ENCODE results near the gene DLX5.

DLX5 gene

GRCh38 chr7:97025983-97026714 lies 1.5 kb upstream of the DLX5 start:
- Histone ChIP-seq H3K36me3 (ENCODE audit: insufficient read depth, low read length) (no peaks in the 10 kb centered on the region), H3K27ac (ENCODE audit: low read depth, low read length) (no peak overlapping the region), H3K9me3 (ENCODE audit: insufficient read depth, low read depth, low read length) (no peaks in the 10 kb centered on the region), H3K27me3 (ENCODE audit: insufficient read depth, low read length) (peaks cover 82% of the 10 kb centered on the region), H3K4me3 (ENCODE audit: low read length) (peak overlapping the region; percentile 29), H3K9ac (ENCODE audit: low read depth, low read length) (no peak overlapping the region), H3K4me1 (ENCODE audit: insufficient read depth, low read length) (peaks cover 38% of the 10 kb centered on the region)
- WGBS = 1% methylated on average over 29 of the region's 29 CpGs

GRCh38 chr7:97025130-97025499 lies 484 bp upstream of the DLX5 start:
- H3K4me3 ChIP-seq (ENCODE audit: low read length) = peak overlapping the region; percentile 59
- peaks cover 38% of the 10 kb centered on the region for H3K4me1 ChIP-seq (ENCODE audit: insufficient read depth, low read length)
- peaks cover 92% of the 10 kb centered on the region for H3K27me3 ChIP-seq (ENCODE audit: insufficient read depth, low read length)

GRCh38 chr7:97022491-97023306 lies 1.9 kb downstream of the DLX5 start:
- Histone ChIP-seq H3K9ac (ENCODE audit: low read depth, low read length) (no peak overlapping the region; the same call in 1 of the 2 replicates), H3K36me3 (ENCODE audit: insufficient read depth, low read length) (no peaks in the 10 kb centered on the region), H3K27me3 (ENCODE audit: insufficient read depth, low read length) (peaks cover 100% of the 10 kb centered on the region), H3K27ac (ENCODE audit: low read depth, low read length) (no peak overlapping the region), H3K4me3 (ENCODE audit: low read length) (peak overlapping the region; percentile 59; the same call in 1 of the 2 replicates), H3K9me3 (ENCODE audit: insufficient read depth, low read depth, low read length) (no peaks in the 10 kb centered on the region), H3K4me1 (ENCODE audit: insufficient read depth, low read length) (peaks cover 51% of the 10 kb centered on the region)
- 2% methylated on average over 30 of the region's 35 CpGs for whole genome bisulfite sequencing

More at GRCh38 chr7:97025130-97025499, 484 bp upstream of the DLX5 start:
- Histone ChIP-seq H3K36me3 (ENCODE audit: insufficient read depth, low read length) (no peaks in the 10 kb centered on the region), H3K27ac (ENCODE audit: low read depth, low read length) (no peak overlapping the region), H3K9ac (ENCODE audit: low read depth, low read length) (no peak overlapping the region), H3K9me3 (ENCODE audit: insufficient read depth, low read depth, low read length) (no peaks in the 10 kb centered on the region)
- WGBS = 4% methylated on average over 8 of the region's 8 CpGs

- Histone ChIP-seq H3K9me3 (ENCODE audit: insufficient read depth, low read depth, low read length) (no peaks in the 10 kb centered on the region), H3K27ac (ENCODE audit: low read depth, low read length) (no peak overlapping the region), H3K27me3 (ENCODE audit: insufficient read depth, low read length) (peaks cover 100% of the 10 kb centered on the region), H3K9ac (ENCODE audit: low read depth, low read length) (no peak overlapping the region; the same call in 1 of the 2 replicates), H3K36me3 (ENCODE audit: insufficient read depth, low read length) (no peaks in the 10 kb centered on the region), H3K4me1 (ENCODE audit: insufficient read depth, low read length) (peaks cover 52% of the 10 kb centered on the region), H3K4me3 (ENCODE audit: low read length) (peak overlapping the region; percentile 59)
- under 1% methylated on average over 39 of the region's 39 CpGs for WGBS
Observed at GRCh38 chr7:97021747-97022490, 2.7 kb downstream of the DLX5 start.

- under 1% methylated on average over 67 of the region's 67 CpGs for WGBS
- Histone ChIP-seq H3K27me3 (ENCODE audit: insufficient read depth, low read length) (peaks cover 100% of the 10 kb centered on the region), H3K9ac (ENCODE audit: low read depth, low read length) (no peak overlapping the region; the same call in 1 of the 2 replicates), H3K9me3 (ENCODE audit: insufficient read depth, low read depth, low read length) (no peaks in the 10 kb centered on the region), H3K27ac (ENCODE audit: low read depth, low read length) (no peak overlapping the region), H3K36me3 (ENCODE audit: insufficient read depth, low read length) (no peaks in the 10 kb centered on the region), H3K4me1 (ENCODE audit: insufficient read depth, low read length) (peaks cover 45% of the 10 kb centered on the region), H3K4me3 (ENCODE audit: low read length) (peak overlapping the region; percentile 59)
Observed at GRCh38 chr7:97020996-97021746, 3.5 kb downstream of the DLX5 start.

GRCh38 chr7:97020601-97020995 lies 4.0 kb downstream of the DLX5 start:
- H3K9ac ChIP-seq (ENCODE audit: low read depth, low read length) = no peak overlapping the region
- H3K27me3 ChIP-seq (ENCODE audit: insufficient read depth, low read length) = peaks cover 100% of the 10 kb centered on the region
- H3K9me3 ChIP-seq (ENCODE audit: insufficient read depth, low read depth, low read length) = no peaks in the 10 kb centered on the region
- H3K36me3 ChIP-seq (ENCODE audit: insufficient read depth, low read length) = no peaks in the 10 kb centered on the region
- peak overlapping the region; percentile 59 for H3K4me3 ChIP-seq (ENCODE audit: low read length)
- no peak overlapping the region for H3K27ac ChIP-seq (ENCODE audit: low read depth, low read length)
- WGBS = 2% methylated on average over 17 of the region's 17 CpGs
- H3K4me1 ChIP-seq (ENCODE audit: insufficient read depth, low read length) = peaks cover 43% of the 10 kb centered on the region

GRCh38 chr7:97019710-97020225 lies 4.9 kb downstream of the DLX5 start:
- H3K9ac ChIP-seq (ENCODE audit: low read depth, low read length) = no peak overlapping the region
- peaks cover 34% of the 10 kb centered on the region for H3K4me1 ChIP-seq (ENCODE audit: insufficient read depth, low read length)
- H3K4me3 ChIP-seq (ENCODE audit: low read length) = no peak overlapping the region
- H3K36me3 ChIP-seq (ENCODE audit: insufficient read depth, low read length) = no peaks in the 10 kb centered on the region
- no peaks in the 10 kb centered on the region for H3K9me3 ChIP-seq (ENCODE audit: insufficient read depth, low read depth, low read length)
- 24% methylated on average over 4 of the region's 5 CpGs for WGBS
- H3K27ac ChIP-seq (ENCODE audit: low read depth, low read length) = no peak overlapping the region
- H3K27me3 ChIP-seq (ENCODE audit: insufficient read depth, low read length) = peaks cover 100% of the 10 kb centered on the region

GRCh38 chr7:97018791-97019531 lies 5.7 kb downstream of the DLX5 start:
- H3K4me1 ChIP-seq (ENCODE audit: insufficient read depth, low read length) = peaks cover 34% of the 10 kb centered on the region
- H3K9me3 ChIP-seq (ENCODE audit: insufficient read depth, low read depth, low read length) = no peaks in the 10 kb centered on the region
- no peak overlapping the region for H3K4me3 ChIP-seq (ENCODE audit: low read length)
- H3K36me3 ChIP-seq (ENCODE audit: insufficient read depth, low read length) = no peaks in the 10 kb centered on the region
- peaks cover 100% of the 10 kb centered on the region for H3K27me3 ChIP-seq (ENCODE audit: insufficient read depth, low read length)
- no peak overlapping the region for H3K27ac ChIP-seq (ENCODE audit: low read depth, low read length)
- no peak overlapping the region for H3K9ac ChIP-seq (ENCODE audit: low read depth, low read length)
- 5% methylated on average over 19 of the region's 19 CpGs for WGBS

GRCh38 chr7:97018126-97018601 lies 6.5 kb downstream of the DLX5 start:
- H3K4me3 ChIP-seq (ENCODE audit: low read length) = no peak overlapping the region; the same call in 1 of the 2 replicates
- WGBS = 2% methylated on average over 17 of the region's 22 CpGs

More at GRCh38 chr7:97018126-97018601, 6.5 kb downstream of the DLX5 start:
- Histone ChIP-seq H3K27me3 (ENCODE audit: insufficient read depth, low read length) (peaks cover 100% of the 10 kb centered on the region), H3K27ac (ENCODE audit: low read depth, low read length) (no peak overlapping the region), H3K9ac (ENCODE audit: low read depth, low read length) (no peak overlapping the region), H3K9me3 (ENCODE audit: insufficient read depth, low read depth, low read length) (no peaks in the 10 kb centered on the region), H3K4me1 (ENCODE audit: insufficient read depth, low read length) (peaks cover 30% of the 10 kb centered on the region), H3K36me3 (ENCODE audit: insufficient read depth, low read length) (no peaks in the 10 kb centered on the region)

Measured in HUES64 (cell line).